Trophoblast cell (in vitro differentiated cells and primary cell): Measurements from ENCODE around the gene FBXO36.

Source experiments
- DNase-seq, 2 donors: peaks; one replicate each; pipeline ENCODE4 v3.0.0-alpha.2; 2016
- H2AFZ ChIP-seq: 2 replicates; pipeline ENCODE4 v1.6.1; 2013; ENCODE audit warnings: low read length, moderate library complexity, mild to moderate bottlenecking; ENCODE audit not compliant: insufficient read depth, poor library complexity
- H2AK5ac ChIP-seq: 2 replicates; pipeline ENCODE4 v1.6.1; 2013; ENCODE audit warnings: mild to moderate bottlenecking, low read length
- H2BK120ac ChIP-seq: 2 replicates; pipeline ENCODE4 v1.6.1; 2013; ENCODE audit warnings: low read length, mild to moderate bottlenecking, moderate library complexity; ENCODE audit not compliant: insufficient read depth, poor library complexity
- H2BK12ac ChIP-seq: 2 replicates; pipeline ENCODE4 v1.6.1; 2013; ENCODE audit warnings: mild to moderate bottlenecking, low read length, moderate library complexity
- H2BK5ac ChIP-seq: 2 replicates; pipeline ENCODE4 v1.6.1; 2013; ENCODE audit warnings: low read length, low read depth, moderate library complexity, mild to moderate bottlenecking; ENCODE audit not compliant: poor library complexity
- H3K14ac ChIP-seq: 2 replicates; pipeline ENCODE4 v1.6.1; 2013; ENCODE audit warnings: mild to moderate bottlenecking, low read length
- H3K18ac ChIP-seq: 2 replicates; pipeline ENCODE4 v1.6.1; 2013; ENCODE audit warnings: mild to moderate bottlenecking, low read length
- H3K23ac ChIP-seq: 2 replicates; pipeline ENCODE4 v1.6.1; 2013; ENCODE audit warnings: low read length
- H3K27ac ChIP-seq: 2 replicates; pipeline ENCODE4 v1.5.1; 2013; ENCODE audit warnings: low read depth, mild to moderate bottlenecking, inconsistent platforms, low read length, moderate library complexity
- H3K27me3 ChIP-seq: 2 replicates; pipeline ENCODE4 v1.6.1; 2013; ENCODE audit warnings: inconsistent platforms, mild to moderate bottlenecking, low read length, moderate library complexity; ENCODE audit not compliant: insufficient read depth
- H3K36me3 ChIP-seq, 2 experiments: 1 replicate in 1 of 2; 2 replicates in 1 of 2; pipeline ENCODE4 v1.6.1; 2013; ENCODE audit warnings: low read length in 2 of 2, mild to moderate bottlenecking in 2 of 2, moderate library complexity in 1 of 2; ENCODE audit not compliant: insufficient read depth in 2 of 2, control insufficient read depth in 1 of 2
- H3K4ac ChIP-seq: 2 replicates; pipeline ENCODE4 v1.6.1; 2013; ENCODE audit warnings: low read depth, mild to moderate bottlenecking, low read length, moderate library complexity
- H3K4me1 ChIP-seq, 2 experiments: 1 replicate in 1 of 2; 2 replicates in 1 of 2; pipeline ENCODE4 v1.6.1; 2013; ENCODE audit warnings: low read length in 2 of 2, mild to moderate bottlenecking in 2 of 2, moderate library complexity in 1 of 2; ENCODE audit not compliant: insufficient read depth in 2 of 2, control insufficient read depth in 1 of 2
- H3K4me2 ChIP-seq: 2 replicates; pipeline ENCODE4 v1.6.1; 2013; ENCODE audit warnings: inconsistent platforms, mild to moderate bottlenecking, low read length, moderate library complexity
- H3K4me3 ChIP-seq: 2 replicates; pipeline ENCODE4 v1.5.1; 2013; ENCODE audit warnings: mild to moderate bottlenecking, low read depth, low read length, inconsistent platforms
- H3K79me1 ChIP-seq: one replicate; pipeline ENCODE4 v1.6.1; 2013; ENCODE audit warnings: low read length
- H3K79me2 ChIP-seq: 2 replicates; pipeline ENCODE4 v1.6.1; 2013; ENCODE audit warnings: low read length, mild to moderate bottlenecking; ENCODE audit not compliant: control insufficient read depth, insufficient read depth, poor library complexity
- H3K9ac ChIP-seq: 2 replicates; pipeline ENCODE4 v1.6.1; 2013; ENCODE audit warnings: mild to moderate bottlenecking, low read length
- H3K9me3 ChIP-seq: 2 replicates; pipeline ENCODE4 v1.6.1; 2013; ENCODE audit warnings: low read depth, mild to moderate bottlenecking, control low read depth, inconsistent platforms, low read length; ENCODE audit not compliant: insufficient read depth
- H4K12ac ChIP-seq: 2 replicates; pipeline ENCODE4 v1.6.1; 2013; ENCODE audit warnings: low read depth, mild to moderate bottlenecking, low read length, moderate library complexity
- H4K8ac ChIP-seq: 2 replicates; pipeline ENCODE4 v1.6.1; 2013; ENCODE audit warnings: low read depth, mild to moderate bottlenecking, low read length, moderate library complexity
- H4K91ac ChIP-seq: one replicate; pipeline ENCODE4 v1.6.1; 2013; ENCODE audit warnings: low read depth, mild to moderate bottlenecking, low read length, moderate library complexity
- WGBS: extraction: QIAGEN DNeasy Blood & Tissue Kit; methylation state at CpG from one replicate; pipeline ENCODE4 v1.1.7; 2013; ENCODE audit warnings: missing lambda C conversion rate; ENCODE audit not compliant: insufficient read length, insufficient coverage; ENCODE audit errors: extremely low coverage; 5-methylcytosine and 5-hydroxymethylcytosine counted together

The FBXO36 gene

DNA sequence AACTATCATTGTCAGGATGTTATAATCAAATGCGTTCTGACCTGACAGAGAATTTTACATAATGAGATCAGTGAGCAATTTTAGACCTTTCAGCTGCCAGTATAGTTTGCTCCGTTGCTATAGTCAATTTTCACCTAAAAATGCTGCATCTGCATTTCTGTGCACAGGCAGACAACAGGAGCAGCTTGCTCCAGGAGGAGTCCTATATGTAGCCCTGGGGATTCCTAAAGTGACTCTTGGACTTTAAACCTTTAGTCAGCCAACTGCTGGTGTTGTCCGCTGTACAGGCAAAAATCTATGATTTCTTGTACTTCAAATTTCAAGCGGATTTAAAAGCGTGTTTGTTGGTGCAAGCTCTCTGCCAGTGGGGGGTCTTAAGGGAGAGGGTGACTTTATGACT lies 120.7 kb downstream of the FBXO36 start:
- H3K27ac ChIP-seq = no peak overlapping the region
- H3K4me3 ChIP-seq = no peak overlapping the region
- no peak overlapping the region for H2BK12ac ChIP-seq
- no peak for DNase-seq
- H3K79me2 ChIP-seq = no peaks in the 10 kb centered on the region
- H4K91ac ChIP-seq = no peak overlapping the region
- H3K79me1 ChIP-seq = no peaks in the 10 kb centered on the region
- H3K4ac ChIP-seq = no peak overlapping the region
- H2BK120ac ChIP-seq = no peak overlapping the region
- no peak overlapping the region for H3K23ac ChIP-seq
- no CpG with 5 or more reads among the region's 5 CpGs for WGBS
- no peaks in the 10 kb centered on the region for H3K4me1 ChIP-seq
- H2BK5ac ChIP-seq = no peak overlapping the region
- H3K36me3 ChIP-seq = no peaks in the 10 kb centered on the region
- no peak overlapping the region for H2AFZ ChIP-seq
- H3K9ac ChIP-seq = no peak overlapping the region
- no peak overlapping the region for H4K8ac ChIP-seq
- H2AK5ac ChIP-seq = no peak overlapping the region
- no peak overlapping the region for H3K18ac ChIP-seq
- no peak overlapping the region for H3K4me2 ChIP-seq
- H3K14ac ChIP-seq = no peak overlapping the region
- H4K12ac ChIP-seq = no peak overlapping the region
- H3K9me3 ChIP-seq = peaks cover 2% of the 10 kb centered on the region
- H3K27me3 ChIP-seq = no peaks in the 10 kb centered on the region

DNA sequence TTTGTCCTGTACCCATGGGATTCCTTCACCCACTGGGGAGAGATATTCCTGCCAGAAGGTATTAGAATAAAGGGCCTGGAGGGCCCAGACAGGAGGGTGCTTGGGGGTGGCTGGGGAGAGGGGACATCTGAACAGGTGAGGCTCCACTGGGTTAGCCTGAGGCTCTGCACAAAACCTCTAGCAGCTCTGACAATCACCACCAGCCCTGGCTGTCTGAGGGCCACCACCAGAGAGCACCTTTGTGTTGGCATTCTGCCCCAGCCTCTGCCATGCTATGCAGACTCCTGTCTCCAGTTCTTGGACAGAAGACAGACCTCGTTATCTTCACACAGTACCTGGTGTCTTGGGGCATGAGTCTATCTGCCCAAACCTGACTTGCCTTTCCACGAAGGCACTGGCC lies 121.2 kb downstream of the FBXO36 start:
- Histone ChIP-seq H2AK5ac (no peak overlapping the region), H3K27ac (no peak overlapping the region), H2BK5ac (no peak overlapping the region), H2AFZ (no peak overlapping the region), H3K9ac (no peak overlapping the region), H3K4me3 (no peak overlapping the region), H3K4ac (no peak overlapping the region), H2BK120ac (no peak overlapping the region), H4K8ac (no peak overlapping the region), H3K27me3 (no peaks in the 10 kb centered on the region), H2BK12ac (no peak overlapping the region), H3K4me2 (no peak overlapping the region), H3K79me1 (no peaks in the 10 kb centered on the region), H3K4me1 (no peaks in the 10 kb centered on the region), H3K23ac (no peak overlapping the region), H4K91ac (no peak overlapping the region), H3K14ac (no peak overlapping the region), H3K36me3 (no peaks in the 10 kb centered on the region), H3K18ac (no peak overlapping the region), H3K9me3 (peaks cover 2% of the 10 kb centered on the region), H4K12ac (no peak overlapping the region), H3K79me2 (no peaks in the 10 kb centered on the region)
- no peak for DNase-seq
- WGBS = no CpG with 5 or more reads among the region's 2 CpGs

DNA sequence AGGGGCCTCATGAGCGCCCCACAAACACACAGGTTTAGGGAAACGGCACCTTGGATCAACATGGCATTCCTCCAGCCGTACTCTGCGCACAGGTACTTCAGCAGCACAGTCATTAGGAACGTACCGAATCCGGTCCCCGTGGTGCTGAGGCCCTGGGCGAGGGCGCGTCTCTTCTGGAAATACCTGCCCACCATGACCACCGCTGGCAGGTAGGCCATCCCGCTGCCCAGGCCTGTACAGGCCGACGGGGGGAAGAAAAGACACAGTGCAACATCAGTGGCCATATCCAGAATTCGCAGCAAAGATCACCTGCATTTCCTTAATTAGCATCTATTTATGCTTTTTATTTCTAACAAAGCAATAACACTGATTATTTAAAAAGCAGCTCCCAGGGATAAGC lies 124.2 kb downstream of the FBXO36 start:
- H3K14ac ChIP-seq = no peak overlapping the region
- no peak overlapping the region for H4K8ac ChIP-seq
- H3K4ac ChIP-seq = no peak overlapping the region
- no CpG with 5 or more reads among the region's 16 CpGs for WGBS
- H3K9me3 ChIP-seq = peaks cover 2% of the 10 kb centered on the region
- no peak overlapping the region for H3K4me3 ChIP-seq
- no peak overlapping the region for H3K23ac ChIP-seq
- no peak overlapping the region for H2AK5ac ChIP-seq
- H2BK120ac ChIP-seq = no peak overlapping the region
- no peak overlapping the region for H4K12ac ChIP-seq
- H4K91ac ChIP-seq = no peak overlapping the region
- H3K27me3 ChIP-seq = no peaks in the 10 kb centered on the region
- H3K36me3 ChIP-seq = no peaks in the 10 kb centered on the region
- H3K4me2 ChIP-seq = no peak overlapping the region
- DNase-seq = no peak
- H2AFZ ChIP-seq = no peak overlapping the region
- H3K4me1 ChIP-seq = no peaks in the 10 kb centered on the region
- H3K79me2 ChIP-seq = no peaks in the 10 kb centered on the region
- no peak overlapping the region for H3K18ac ChIP-seq
- no peak overlapping the region for H2BK5ac ChIP-seq
- H3K79me1 ChIP-seq = no peaks in the 10 kb centered on the region
- H2BK12ac ChIP-seq = no peak overlapping the region
- H3K9ac ChIP-seq = no peak overlapping the region
- no peak overlapping the region for H3K27ac ChIP-seq

DNA sequence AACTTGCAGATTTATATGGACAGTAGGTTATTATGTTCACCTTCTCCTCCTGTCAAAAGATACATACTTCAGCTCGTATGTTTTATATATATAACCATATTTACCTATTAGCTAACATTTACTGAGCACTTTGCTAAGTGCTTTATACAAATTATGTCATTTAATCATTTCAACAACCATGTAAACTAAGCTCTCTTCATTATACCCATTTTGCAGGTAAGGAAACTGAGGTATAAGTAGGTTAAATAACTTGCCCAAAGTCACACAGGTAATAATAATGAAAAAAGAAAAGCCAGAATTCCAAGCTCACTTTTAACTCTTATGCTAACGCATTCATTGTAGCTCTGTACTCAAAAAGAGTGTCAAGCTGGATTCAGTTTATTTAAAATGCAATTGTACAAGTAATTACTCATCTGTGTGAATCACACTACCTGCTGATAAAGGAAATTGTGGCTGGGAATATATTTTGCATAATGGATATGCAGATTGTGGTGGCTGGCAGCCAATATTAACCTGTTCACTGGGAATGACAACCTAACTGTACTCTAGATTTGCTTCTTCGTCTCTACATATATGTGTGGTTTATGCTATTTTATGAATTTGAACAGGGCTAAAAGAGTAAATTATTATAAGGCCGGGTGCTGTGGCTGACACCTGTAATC lies 125.8 kb downstream of the FBXO36 start:
- Histone ChIP-seq H2BK120ac (no peak overlapping the region), H3K4me3 (no peak overlapping the region), H3K79me1 (no peaks in the 10 kb centered on the region), H3K14ac (no peak overlapping the region), H3K27ac (no peak overlapping the region), H3K9me3 (peaks cover 2% of the 10 kb centered on the region), H3K9ac (no peak overlapping the region), H4K91ac (no peak overlapping the region), H3K79me2 (no peaks in the 10 kb centered on the region), H2BK5ac (no peak overlapping the region), H2AK5ac (no peak overlapping the region), H2BK12ac (no peak overlapping the region), H4K8ac (no peak overlapping the region), H2AFZ (no peak overlapping the region), H3K4me1 (no peaks in the 10 kb centered on the region), H3K27me3 (no peaks in the 10 kb centered on the region), H3K4me2 (no peak overlapping the region), H3K18ac (no peak overlapping the region), H3K36me3 (no peaks in the 10 kb centered on the region), H3K4ac (no peak overlapping the region), H4K12ac (no peak overlapping the region), H3K23ac (no peak overlapping the region)
- WGBS = no CpG with 5 or more reads among the region's 4 CpGs
- no peak for DNase-seq
